IMR-90 (cell line): Measurements from ENCODE around the gene ADGRF4.

Experiments used
- BHLHE40 ChIP-seq: fragments of 150-350 bp; IDR thresholded peaks from 2 replicates; pipeline ENCODE4 v1.6.1; 2016; ENCODE audit warnings: mild to moderate bottlenecking, low read depth, low read length
- CTCF ChIP-seq: conservative IDR thresholded peaks from 2 replicates; pipeline ENCODE4 v1.5.1; 2012; ENCODE audit warnings: mild to moderate bottlenecking, low read depth, low read length, improper control_type of control experiment
- RAD21 ChIP-seq: IDR thresholded peaks from 2 replicates; pipeline ENCODE4 v1.6.1; 2012; ENCODE audit warnings: low read length, improper control_type of control experiment

- TF ChIP-seq RAD21 (no peak), BHLHE40 (no peak), CTCF (no peak)
Measured at GRCh38 chr6:47678739-47679138, 19.6 kb upstream of the ADGRF4 start.
